H1 (cell line): ENCODE measurements around the gene CAMTA1. TPM values are rescaled to one million over a fixed set of nuclear protein-coding genes. Genes with fewer than 3 reads are reported as not detected.

Source experiments
- CTCF ChIA-PET: fragments of 300-600 bp; sonication (Branson Sonifier 250); formaldehyde crosslinking; loops from one replicate; lab custom pipeline; 2021; ENCODE audit not compliant: partially characterized antibody; lab: Charles Lee
- POLR2A ChIA-PET: fragments of 300-600 bp; sonication (Branson Sonifier 250); formaldehyde crosslinking; loops from one replicate; lab custom pipeline; 2021; ENCODE audit warnings: inconsistent platforms; ENCODE audit not compliant: partially characterized antibody; lab: Charles Lee
- DNase-seq, 2 experiments: peaks; one replicate each; pipeline versions ENCODE4 v3.0.0 to v3.0.0-alpha.2; 2010 to 2022; ENCODE audit warnings: low spot score in 2 of 2, low read depth in 1 of 2, mixed read lengths in 1 of 2
- FAIRE-seq: peaks from 2 replicates; lab custom pipeline; 2011; peaks lifted over from hg19 to GRCh38; lab: Jason Lieb, UNC
- H2AFZ ChIP-seq: 2 replicates; pipeline ENCODE4 v1.8.1; 2012; ENCODE audit warnings: low read length, inconsistent platforms
- H2AK5ac ChIP-seq: 2 replicates; pipeline ENCODE4 v1.6.1; 2013; ENCODE audit warnings: low read depth, low read length
- H2BK120ac ChIP-seq: replicated peaks from 2 replicates; pipeline ENCODE3; 2013; ENCODE audit warnings: low read depth, low read length, inconsistent platforms
- H2BK12ac ChIP-seq: 2 replicates; pipeline ENCODE4 v1.6.1; 2013; ENCODE audit warnings: low read depth, low read length
- H2BK15ac ChIP-seq: 2 replicates; pipeline ENCODE4 v1.6.1; 2013; ENCODE audit warnings: low read length
- H2BK20ac ChIP-seq: 2 replicates; pipeline ENCODE4 v1.6.1; 2013; ENCODE audit warnings: low read length
- H2BK5ac ChIP-seq: 2 replicates; pipeline ENCODE4 v1.6.1; 2013; ENCODE audit warnings: low read depth, low read length
- H3K14ac ChIP-seq: 2 replicates; pipeline ENCODE4 v1.6.1; 2013; ENCODE audit warnings: inconsistent platforms; ENCODE audit not compliant: insufficient read length
- H3K18ac ChIP-seq: 2 replicates; pipeline ENCODE4 v1.6.1; 2013; ENCODE audit warnings: low read length; ENCODE audit errors: extremely low read depth
- H3K23ac ChIP-seq: 2 replicates; pipeline ENCODE4 v1.6.1; 2013; ENCODE audit warnings: inconsistent platforms; ENCODE audit not compliant: insufficient read length
- H3K23me2 ChIP-seq: 2 replicates; pipeline ENCODE4 v1.6.1; 2013; ENCODE audit warnings: low read depth, low read length
- H3K27ac ChIP-seq: 2 replicates; pipeline ENCODE4 v1.6.1; 2011; ENCODE audit warnings: low read depth, low read length, inconsistent platforms
- H3K27me3 ChIP-seq, 4 experiments: replicated peaks in 1 of 4; 1 replicate in 1 of 4; 2 replicates in 3 of 4; pipeline versions ENCODE4 v1.6.1 to v1.8.1; 2011 to 2013; ENCODE audit warnings: low read length in 3 of 4, mild to moderate bottlenecking in 3 of 4, inconsistent platforms in 2 of 4, mixed read lengths in 2 of 4, moderate library complexity in 1 of 4; ENCODE audit not compliant: control insufficient read depth in 3 of 4, insufficient read depth in 3 of 4; ENCODE audit errors: extremely low read depth in 1 of 4
- H3K36me3 ChIP-seq, 4 experiments: 2 replicates each; pipeline versions ENCODE4 v1.6.1 to v1.8.1; 2011 to 2013; ENCODE audit warnings: mild to moderate bottlenecking in 4 of 4, low read length in 3 of 4, moderate library complexity in 2 of 4, control low read depth in 1 of 4, inconsistent platforms in 1 of 4; ENCODE audit not compliant: insufficient read depth in 4 of 4, control insufficient read depth in 2 of 4
- H3K4ac ChIP-seq: replicated peaks from 2 replicates; pipeline ENCODE3; 2013; ENCODE audit warnings: low read length, low read depth, mixed read lengths, inconsistent platforms; ENCODE audit not compliant: insufficient read length
- H3K4me1 ChIP-seq, 4 experiments: replicated peaks in 1 of 4; 1 replicate in 1 of 4; 2 replicates in 3 of 4; pipeline versions ENCODE4 v1.6.1 to v1.8.1; 2011 to 2013; ENCODE audit warnings: low read length in 3 of 4, inconsistent platforms in 2 of 4, mixed read lengths in 1 of 4; ENCODE audit not compliant: insufficient read depth in 4 of 4, control insufficient read depth in 3 of 4
- H3K4me2 ChIP-seq, 2 experiments: 2 replicates each; pipeline versions ENCODE4 v1.6.1 to v1.8.1; 2011 to 2013; ENCODE audit warnings: low read depth in 2 of 2, low read length in 2 of 2, control low read depth in 1 of 2, inconsistent platforms in 1 of 2, mild to moderate bottlenecking in 1 of 2; ENCODE audit not compliant: insufficient read depth in 1 of 2
- H3K4me3 ChIP-seq, 4 experiments: fragments of 200-600, 300-600 bp in 1 of 4; sonication (generic), shearing (Covaris generic), sonication (Bioruptor Twin) in 1 of 4; 2 replicates each; pipeline versions ENCODE4 v1.5.1 to v1.8.1; 2011 to 2016; ENCODE audit warnings: low read length in 4 of 4, low read depth in 3 of 4, control low read depth in 2 of 4, inconsistent platforms in 2 of 4, mild to moderate bottlenecking in 2 of 4, mixed read lengths in 1 of 4, moderate library complexity in 1 of 4; ENCODE audit not compliant: insufficient read depth in 2 of 4; ENCODE audit errors: extremely low read depth in 1 of 4
- H3K56ac ChIP-seq: replicated peaks from 2 replicates; pipeline ENCODE3; 2013; ENCODE audit warnings: low read depth, mild to moderate bottlenecking, mixed read lengths, low read length, inconsistent platforms; ENCODE audit not compliant: insufficient read length
- H3K79me1 ChIP-seq: 2 replicates; pipeline ENCODE4 v1.6.1; 2013; ENCODE audit warnings: low read depth, low read length, control low read depth
- H3K79me2 ChIP-seq, 2 experiments: 2 replicates each; pipeline versions ENCODE4 v1.6.1 to v1.8.1; 2012 to 2013; ENCODE audit warnings: low read length in 2 of 2, mild to moderate bottlenecking in 2 of 2, inconsistent platforms in 1 of 2; ENCODE audit not compliant: insufficient read depth in 2 of 2, control insufficient read depth in 1 of 2
- H3K9ac ChIP-seq, 4 experiments: replicated peaks in 1 of 4; 1 replicate in 1 of 4; 2 replicates in 3 of 4; pipeline versions ENCODE4 v1.6.1 to v1.8.1; 2011 to 2013; ENCODE audit warnings: low read depth in 3 of 4, low read length in 3 of 4, control low read depth in 2 of 4, mild to moderate bottlenecking in 2 of 4, moderate library complexity in 2 of 4, inconsistent platforms in 1 of 4; ENCODE audit errors: extremely low read depth in 1 of 4
- H3K9me3 ChIP-seq, 2 experiments: 2 replicates each; pipeline versions ENCODE4 v1.6.1 to v1.8.1; 2012 to 2013; ENCODE audit warnings: mild to moderate bottlenecking in 2 of 2, moderate library complexity in 2 of 2, control low read depth in 1 of 2, inconsistent platforms in 1 of 2, low read depth in 1 of 2, low read length in 1 of 2, mixed read lengths in 1 of 2; ENCODE audit not compliant: insufficient read depth in 2 of 2
- H4K20me1 ChIP-seq, 2 experiments: replicated peaks in 1 of 2; 2 replicates each; pipeline versions ENCODE3 to v1.8.1; 2011 to 2013; ENCODE audit warnings: inconsistent platforms in 2 of 2, low read length in 2 of 2, mild to moderate bottlenecking in 1 of 2; ENCODE audit not compliant: insufficient read depth in 2 of 2, control insufficient read depth in 1 of 2
- H4K5ac ChIP-seq: 2 replicates; pipeline ENCODE4 v1.6.1; 2013; ENCODE audit warnings: low read length, low read depth, mixed read lengths, inconsistent platforms; ENCODE audit not compliant: insufficient read length
- H4K8ac ChIP-seq: 2 replicates; pipeline ENCODE4 v1.8.0; 2013; ENCODE audit warnings: mild to moderate bottlenecking, moderate library complexity, low read length, inconsistent platforms; ENCODE audit not compliant: insufficient read depth; ENCODE audit errors: extremely low read depth
- H4K91ac ChIP-seq: replicated peaks from 2 replicates; pipeline ENCODE3; 2013; ENCODE audit warnings: low read length, mixed read lengths, inconsistent platforms; ENCODE audit not compliant: insufficient read length
- KDM4A ChIP-seq: IDR thresholded peaks from one replicate; pipeline ENCODE4 v1.7.1; 2012; ENCODE audit warnings: low read depth, mild to moderate bottlenecking, moderate library complexity, low read length, inconsistent platforms; ENCODE audit not compliant: severe bottlenecking
- SP2 ChIP-seq: IDR thresholded peaks from 2 replicates; pipeline ENCODE4 v1.6.1; 2012; ENCODE audit warnings: mild to moderate bottlenecking, low read length, inconsistent platforms
- WGBS, 2 experiments: shearing (Covaris generic) in 1 of 2; methylation state at CpG; one replicate each; pipeline versions ENCODE4 v1.1.6 to v1.1.7; 2013 to 2015; ENCODE audit warnings: low lambda C conversion rate in 2 of 2, mixed read lengths in 2 of 2, inconsistent platforms in 1 of 2, low coverage in 1 of 2, missing lambda C conversion rate in 1 of 2; ENCODE audit not compliant: insufficient replicate concordance in 2 of 2, insufficient coverage in 1 of 2, insufficient read length in 1 of 2; ENCODE audit errors: extremely low coverage in 1 of 2, missing lambda C conversion rate in 1 of 2; 5-methylcytosine and 5-hydroxymethylcytosine counted together
- polyA plus RNA-seq, 7 experiments: library from polyadenylated mRNA; depleted of rRNA in 3 of 7; stranded (reverse) in 5 of 7; unstranded in 2 of 7; fragments of >200 nt in 5 of 7; fragments of 200-250 nt in 2 of 7; gene quantifications; 1 replicate in 5 of 7; 2 replicates in 1 of 7; 4 replicates in 1 of 7; pipeline versions ENCODE4 v1.2.1 to v1.2.3, GENCODE V29; 2011 to 2013; ENCODE audit warnings: missing spikeins in 2 of 7, mixed read lengths in 2 of 7
- total RNA-seq: library from RNA; stranded (reverse); fragmentation: NEBNext Ultra II Directional; extraction: Animal tissue kit (Norgen Biotek cat#: 25700); gene quantifications from 2 replicates; pipeline ENCODE4 v1.2.1, GENCODE V29; 2021

The CAMTA1 gene
- total and polyA plus RNA-seq, 2 of the 8 experiments (the other 6 are each of a cell fraction or from before 2014, with no cell fraction given), result 65.0 to 119 TPM

DNA sequence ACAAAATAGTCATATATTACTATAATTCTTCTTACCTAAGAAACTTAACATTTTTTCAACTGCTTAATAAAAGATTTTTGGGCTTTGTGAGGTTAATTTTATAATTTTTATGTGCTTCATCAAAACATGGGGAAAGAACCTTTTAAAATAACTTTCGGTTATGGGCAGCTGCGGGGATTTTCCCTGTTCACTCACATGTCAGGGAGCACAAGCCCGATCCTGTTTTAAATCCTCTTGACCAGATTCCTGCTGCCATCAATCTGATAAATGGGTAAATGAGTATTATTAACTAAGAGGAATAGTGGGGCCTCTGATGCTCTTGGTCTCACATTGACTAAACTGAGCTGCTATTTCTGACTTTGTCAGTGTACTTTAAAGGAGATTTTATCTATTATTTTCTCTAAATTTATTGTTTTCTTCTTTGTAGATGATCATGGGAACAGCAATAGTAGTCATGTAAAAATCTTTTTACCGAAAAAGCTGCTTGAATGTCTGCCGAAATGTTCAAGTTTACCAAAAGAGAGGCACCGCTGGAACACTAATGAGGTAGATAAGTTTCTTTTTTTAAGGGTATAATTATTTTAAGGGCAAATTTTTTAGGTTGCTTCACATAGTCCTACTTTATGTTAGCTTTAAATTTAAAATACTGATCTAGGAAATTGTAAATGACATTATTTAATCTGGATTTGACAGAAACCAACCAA is 39.6 kb downstream of the CAMTA1 start:
- Histone ChIP-seq H2BK12ac (no peak overlapping the region), H2BK15ac (no peak overlapping the region), H4K20me1 (peaks cover 0 to 3% of the 10 kb centered on the region in 2 experiments), H3K4me2 (no peak overlapping the region), H3K36me3 (peaks cover 0 to 6% (median 0%) of the 10 kb centered on the region in 4 experiments; a peak in 2 of 8 replicates), H4K91ac (no peak overlapping the region), H3K79me2 (peaks cover 3 to 51% of the 10 kb centered on the region in 2 experiments; a peak in 3 of 4 replicates), H3K9ac (no peak overlapping the region), H2BK120ac (no peak overlapping the region), H2AFZ (no peak overlapping the region), H3K4ac (no peak overlapping the region), H3K18ac (no peak overlapping the region), H3K27me3 (no peaks in the 10 kb centered on the region), H2BK20ac (no peak overlapping the region), H3K23me2 (no peaks in the 10 kb centered on the region), H3K23ac (no peak overlapping the region), H4K5ac (no peak overlapping the region), H3K4me1 (no peaks in the 10 kb centered on the region; a peak in 1 of 7 replicates), H3K27ac (no peak overlapping the region), H3K9me3 (no peaks in the 10 kb centered on the region), H3K56ac (no peak overlapping the region), H2AK5ac (no peak overlapping the region)
- WGBS, 2 experiments, result 97% methylated on average over 6 of the region's 6 CpGs; no CpG with 5 or more reads in 1 of the 2 experiments
- POLR2A ChIA-PET, result interaction anchor here (0.8 kb wide), 1 partner anchor 11 kb away, joined by 3 read pairs; no protein-coding TSS in a partner anchor
- no peak for DNase-seq
- no peak for TF ChIP-seq SP2
- TF ChIP-seq KDM4A, result no peak
- TF ChIP-seq, all 59 proteins: peak for 0
- Histone ChIP-seq H3K79me1 (peaks cover 7% of the 10 kb centered on the region), H2BK5ac (no peak overlapping the region), H3K4me3 (no peak overlapping the region), H4K8ac (no peak overlapping the region), H3K14ac (no peak overlapping the region)
- CTCF ChIA-PET, result interaction anchor here (1.3 kb wide), 1 partner anchor 13 kb away, joined by 3 read pairs; no protein-coding TSS in a partner anchor
- FAIRE-seq, result no peak
